Right lobe of liver (tissue), 6 donors: Measurements from ENCODE around the gene TMEM139. TPM values are rescaled to one million over a fixed set of nuclear protein-coding genes. Genes with fewer than 3 reads are reported as not detected.

ENCODE experiments used
- ATAC-seq, 4 donors: fragments of 200-7000 bp; cut with Tn5 transposase; one replicate each; pipeline ENCODE4 v1.9.1; 2020; ENCODE audit warnings: mild to moderate bottlenecking in 4 of 4, moderate library complexity in 4 of 4
- DNase-seq, 3 donors: peaks; one replicate each; pipeline ENCODE4 v3.0.0-alpha.2; 2020
- H3K27ac ChIP-seq, 3 donors: fragments of 200-600 bp; one replicate each; pipeline ENCODE4 v1.8.0; 2022
- H3K27me3 ChIP-seq, 2 donors: fragments of 200-600 bp; one replicate each; pipeline ENCODE4 v1.8.0; 2022
- H3K36me3 ChIP-seq, 4 donors: fragments of 200-600 bp; sonication (generic) in 1 of 4; one replicate each; pipeline versions ENCODE4 v1.5.1 to v1.8.0; 2017 to 2022; ENCODE audit warnings: control low read depth in 1 of 4
- H3K4me1 ChIP-seq, 4 donors: fragments of 200-600 bp; sonication (generic) in 1 of 4; one replicate each; pipeline versions ENCODE4 v1.5.1 to v1.8.0; 2017 to 2022; ENCODE audit warnings: control low read depth in 1 of 4
- H3K4me3 ChIP-seq, 3 donors: fragments of 200-600 bp; one replicate each; pipeline ENCODE4 v1.8.0; 2022
- H3K9me3 ChIP-seq, 4 donors: fragments of 200-600 bp; sonication (generic) in 1 of 4; one replicate each; pipeline versions ENCODE4 v1.5.1 to v1.8.0; 2017 to 2022; ENCODE audit warnings: control low read depth in 1 of 4
- CTCF ChIP-seq, 4 donors: fragments of 200-600 bp in 3 of 4; fragments of 450-650 bp in 1 of 4; IDR thresholded peaks; one replicate each; pipeline versions ENCODE4 v1.5.1 to v1.8.0; 2016 to 2022; ENCODE audit warnings: antibody characterized with exemption in 4 of 4, mild to moderate bottlenecking in 2 of 4
- POLR2A ChIP-seq: fragments of 450-650 bp; IDR thresholded peaks from one replicate; pipeline ENCODE4 v1.6.1; 2017; ENCODE audit warnings: antibody characterized with exemption, mild to moderate bottlenecking
- WGBS: methylation state at CpG from one replicate; pipeline ENCODE4 v1.1.6; 2018; ENCODE audit warnings: low coverage, low lambda C conversion rate; ENCODE audit not compliant: insufficient coverage; ENCODE audit errors: missing lambda C conversion rate; 5-methylcytosine and 5-hydroxymethylcytosine counted together
- intact Hi-C, 2 donors: fragments of 100-400 bp; cut with DNase I; formaldehyde crosslinking; loops; one replicate each; pipeline versions ENCODE4 v1.11.2 to v1.14.1; 2022
- total RNA-seq, 6 experiments: library from RNA; depleted of rRNA in 2 of 6; stranded (reverse); fragments of >200 nt in 2 of 6; fragmentation: NEBNext Ultra II Directional in 3 of 6; extraction: Animal tissue kit (Norgen Biotek cat#: 25700) in 3 of 6; gene quantifications; one replicate each; pipeline versions ENCODE4 v1.1.0 to v1.2.4, GENCODE V29; 2016 to 2023
- donor health status: DM: no; HTN: yes; CAD: no.
- donor health status: DM: no; HTN: no; CAD: no.
- donor health status: DM: no; HTN: no; CAD: no.
- donor health status: DM: no; HTN: yes; CAD: no.
- donor health status: DM: no; HTN: yes; CAD: no.

The TMEM139 gene
- total RNA-seq, 6 experiments from 2014 or later, result 7.0 to 20.8 (median 14.8) TPM

DNA sequence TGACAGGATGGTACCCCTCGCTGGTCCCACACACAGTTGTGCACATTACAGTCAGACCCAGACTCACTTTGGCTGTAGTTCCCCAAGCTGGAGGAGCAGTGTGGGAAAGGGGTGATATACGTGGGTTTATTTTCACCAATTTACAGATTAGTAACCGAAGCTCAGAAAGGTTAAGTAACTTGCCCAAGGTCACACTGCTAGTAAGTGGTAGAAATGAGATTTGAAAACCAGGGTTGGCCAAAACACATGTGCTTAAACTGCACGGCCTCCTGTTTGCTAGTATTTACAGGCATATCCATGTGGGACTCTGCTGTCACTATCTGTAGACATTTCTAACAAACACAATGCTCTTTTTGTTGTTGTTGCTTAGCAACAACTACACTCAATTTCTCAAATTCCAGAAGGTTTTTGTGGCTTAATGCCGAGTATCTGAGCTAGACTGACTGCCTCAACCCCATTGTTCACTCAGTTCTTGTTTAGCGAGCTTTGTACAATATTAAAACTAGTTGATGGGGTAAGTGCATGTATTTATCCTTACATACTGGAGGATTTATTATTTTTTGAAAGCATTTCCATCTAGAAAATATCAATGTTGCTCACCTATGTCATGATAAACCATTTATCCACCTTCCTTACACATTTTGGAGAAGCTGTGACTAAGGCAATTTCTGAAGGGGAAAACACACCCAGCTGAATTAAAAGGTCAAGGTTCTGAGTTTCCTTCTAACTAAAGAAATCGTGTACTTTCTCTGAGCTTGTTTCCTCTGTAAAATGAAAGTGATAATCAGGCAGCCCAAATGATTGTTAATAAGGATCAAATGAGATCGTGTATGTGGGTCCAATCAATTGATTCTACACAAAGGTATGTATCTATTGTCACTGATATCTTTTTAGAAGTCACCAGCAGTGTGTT lies 5.3 kb upstream of the TMEM139 start:
- 54% methylated on average over 8 of the region's 8 CpGs for WGBS
- Histone ChIP-seq H3K27ac (peak overlapping the region in 2 of 3 donors; percentile 16 to 39), H3K27me3 (no peaks in the 10 kb centered on the region), H3K36me3 (no peaks in the 10 kb centered on the region), H3K9me3 (no peaks in the 10 kb centered on the region), H3K4me1 (peaks cover 0 to 8% (median 2%) of the 10 kb centered on the region in 4 donors), H3K4me3 (no peak overlapping the region)
- intact Hi-C loops, result no loop called here
- DNase-seq (no peak), ATAC-seq (peak; percentile 36 to 72 (median 48))
- TF ChIP-seq POLR2A (no peak), CTCF (IDR thresholded peaks at IDR 0.05) (no peak)

- H3K4me3 ChIP-seq, result no peak overlapping the region
- DNase-seq (no peak), ATAC-seq (no peak)
- H3K36me3 ChIP-seq, result no peaks in the 10 kb centered on the region
- H3K9me3 ChIP-seq, result no peaks in the 10 kb centered on the region
- peak overlapping the region; percentile 4 to 39 (median 16) for H3K27ac ChIP-seq
- intact Hi-C loops, result no loop called here
- 47% methylated on average over 1 of the region's 1 CpG for WGBS
- TF ChIP-seq CTCF (IDR thresholded peaks at IDR 0.05), result no peak
- TF ChIP-seq POLR2A, result no peak
- peaks cover 0 to 8% (median 2%) of the 10 kb centered on the region in 4 donors for H3K4me1 ChIP-seq
- no peaks in the 10 kb centered on the region for H3K27me3 ChIP-seq
Observed at GRCh38 chr7:143280160-143280559, 4.6 kb upstream of the TMEM139 start.

DNA sequence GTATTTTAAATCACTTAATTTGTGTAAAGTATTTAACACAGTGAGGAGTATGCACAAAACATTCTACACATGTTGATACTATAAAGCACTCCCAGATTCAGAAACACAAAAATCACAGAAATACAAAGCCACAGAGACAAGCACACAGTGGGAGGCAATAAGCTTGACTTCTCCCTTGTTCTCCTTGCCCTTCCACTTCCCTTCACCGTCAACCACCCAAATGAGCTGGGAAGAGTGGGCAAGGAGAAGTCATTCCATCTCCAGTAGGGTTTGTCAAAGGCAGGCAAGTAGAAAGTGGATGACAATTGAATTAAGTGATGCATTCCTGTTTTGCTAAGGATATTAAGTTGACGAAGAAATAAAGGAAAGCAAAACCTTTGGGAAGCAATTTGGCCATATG lies 4.2 kb upstream of the TMEM139 start:
- H3K27ac ChIP-seq, result peak overlapping the region in 2 of 3 donors; percentile 4 to 16

GRCh38 chr7:143281529-143281928 lies 3.2 kb upstream of the TMEM139 start:
- intact Hi-C loops, result no loop called here
- peaks cover 0 to 17% (median 2%) of the 10 kb centered on the region in 4 donors for H3K4me1 ChIP-seq
- no peaks in the 10 kb centered on the region for H3K36me3 ChIP-seq
- no peak overlapping the region for H3K4me3 ChIP-seq
- H3K27ac ChIP-seq, result no peak overlapping the region
- no peak for TF ChIP-seq POLR2A
- no peak for TF ChIP-seq CTCF (IDR thresholded peaks at IDR 0.05)
- H3K27me3 ChIP-seq, result no peaks in the 10 kb centered on the region
- 79% methylated on average over 2 of the region's 2 CpGs for WGBS
- no peak for ATAC-seq
- no peak for DNase-seq
- no peaks in the 10 kb centered on the region for H3K9me3 ChIP-seq

More for the DNA sequence above, 4.2 kb upstream of the TMEM139 start:
- H3K9me3 ChIP-seq, result no peaks in the 10 kb centered on the region
- intact Hi-C loops, result no loop called here
- H3K27me3 ChIP-seq, result no peaks in the 10 kb centered on the region
- WGBS, result 88% methylated on average over 2 of the region's 2 CpGs
- no peaks in the 10 kb centered on the region for H3K36me3 ChIP-seq
- no peak for DNase-seq
- no peak for TF ChIP-seq POLR2A
- no peak for TF ChIP-seq CTCF (IDR thresholded peaks at IDR 0.05)
- H3K4me3 ChIP-seq, result no peak overlapping the region
- H3K4me1 ChIP-seq, result peaks cover 0 to 10% (median 2%) of the 10 kb centered on the region in 4 donors
- no peak for ATAC-seq
